Astrocyte of the cerebellum (primary cell): Measurements from ENCODE around the gene TFB1M.
A peak's percentile ranks its signal among the peaks of the same experiment; 100 is the strongest.

Source experiments
- DNase-seq: peaks from one replicate; pipeline ENCODE4 v3.0.0-alpha.2; 2011; ENCODE audit warnings: low read depth
- H3K4me3 ChIP-seq: 2 replicates; pipeline ENCODE4 v1.5.1; 2011; ENCODE audit warnings: mild to moderate bottlenecking, low read depth, low read length, moderate library complexity
- CTCF ChIP-seq: IDR thresholded peaks from 2 replicates; pipeline ENCODE4 v1.5.1; 2012; ENCODE audit warnings: low read length, low read depth, moderate library complexity, mild to moderate bottlenecking; ENCODE audit errors: missing control alignments
- in situ Hi-C: cut with HindIII; loops from 2 replicates; pipeline ENCODE4 v1.10.0; 2017; ENCODE audit warnings: low sequenced_read_pairs

The TFB1M gene

GRCh38 chr6:155349956-155350355 lies 35.7 kb upstream of the TFB1M start:
- in situ Hi-C loops, result no loop called here
- H3K4me3 ChIP-seq, result no peak overlapping the region
- no peak for TF ChIP-seq CTCF
- DNase-seq, result no peak

- no peak for TF ChIP-seq CTCF
- no peak overlapping the region for H3K4me3 ChIP-seq
- in situ Hi-C loops, result no loop called here
- DNase-seq, result no peak
Measured at GRCh38 chr6:155349129-155349528, 34.8 kb upstream of the TFB1M start.

- no peak for DNase-seq
- in situ Hi-C loops, result no loop called here
- no peak for TF ChIP-seq CTCF
- no peak overlapping the region for H3K4me3 ChIP-seq
Measured at GRCh38 chr6:155347800-155348199, 33.5 kb upstream of the TFB1M start.

GRCh38 chr6:155346957-155347356 lies 32.7 kb upstream of the TFB1M start:
- no peak for TF ChIP-seq CTCF
- no peak for DNase-seq
- in situ Hi-C loops, result no loop called here
- no peak overlapping the region for H3K4me3 ChIP-seq

- no peak for TF ChIP-seq CTCF
- H3K4me3 ChIP-seq, result no peak overlapping the region
- DNase-seq, result no peak
- in situ Hi-C loops, result no loop called here
Measured at GRCh38 chr6:155344341-155345006, 30.2 kb upstream of the TFB1M start.

GRCh38 chr6:155341130-155341828 lies 27.0 kb upstream of the TFB1M start:
- DNase-seq, result peak; percentile 11
- in situ Hi-C loops, result no loop called here
- no peak overlapping the region for H3K4me3 ChIP-seq
- TF ChIP-seq CTCF, result no peak
